BLaER1 (cell line): ENCODE measurements around the gene IL21R.

Experiments used
- H3K27ac ChIP-seq: shearing (Covaris generic); formaldehyde crosslinking; 2 replicates; pipeline ENCODE4 v1.8.1; 2022
- H3K27me3 ChIP-seq: shearing (Covaris generic); formaldehyde crosslinking; 2 replicates; pipeline ENCODE4 v1.8.1; 2022
- H3K36me3 ChIP-seq: shearing (Covaris generic); formaldehyde crosslinking; 2 replicates; pipeline ENCODE4 v1.8.1; 2022
- H3K4me1 ChIP-seq: shearing (Covaris generic); formaldehyde crosslinking; 2 replicates; pipeline ENCODE4 v1.8.1; 2022
- H3K4me2 ChIP-seq: shearing (Covaris generic); formaldehyde crosslinking; 2 replicates; pipeline ENCODE4 v1.8.1; 2022
- H3K4me3 ChIP-seq: shearing (Covaris generic); formaldehyde crosslinking; 2 replicates; pipeline ENCODE4 v1.8.1; 2022
- H3K9ac ChIP-seq: shearing (Covaris generic); formaldehyde crosslinking; 2 replicates; pipeline ENCODE4 v1.8.1; 2022
- H3K9me3 ChIP-seq: shearing (Covaris generic); formaldehyde crosslinking; 2 replicates; pipeline ENCODE4 v1.8.1; 2022
- H4K20me1 ChIP-seq: shearing (Covaris generic); formaldehyde crosslinking; 2 replicates; pipeline ENCODE4 v1.8.1; 2022
- Cebpa-rat ChIP-seq: shearing (Covaris generic); IDR thresholded peaks from 2 replicates; pipeline ENCODE4 v1.8.1; 2022

IL21R gene

DNA sequence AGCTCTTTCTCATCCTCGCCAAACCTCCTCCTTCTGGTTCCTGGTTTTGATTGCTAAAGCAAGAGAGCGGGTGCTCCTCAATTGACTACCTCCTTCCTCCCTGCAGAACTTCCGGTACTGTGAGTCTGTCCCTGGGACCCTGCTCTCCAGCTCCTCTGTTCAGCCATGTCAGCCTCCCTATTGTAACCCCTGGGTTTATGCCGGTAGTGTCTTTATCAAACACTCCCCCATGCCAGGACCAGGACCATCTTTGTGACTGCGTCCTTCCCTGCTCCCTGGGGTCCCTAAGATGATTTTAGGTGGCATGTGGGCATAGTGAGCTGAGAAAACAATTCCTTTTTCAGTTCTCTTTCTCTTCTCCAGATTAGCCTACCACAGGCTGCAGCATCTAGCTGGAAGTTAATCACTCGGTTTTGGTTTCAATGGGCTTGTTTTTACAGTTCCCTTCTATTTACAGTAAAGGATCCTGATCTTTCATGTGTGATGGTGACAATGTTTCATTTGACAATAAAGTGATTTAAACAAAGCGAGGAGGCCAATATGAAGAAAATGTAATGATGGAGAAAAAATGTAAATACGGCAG, 27.7 kb upstream of the IL21R start:
- peaks cover 64% of the 10 kb centered on the region for H3K4me1 ChIP-seq
- H3K9me3 ChIP-seq = peaks cover 15% of the 10 kb centered on the region
- TF ChIP-seq Cebpa-rat = no peak
- peak overlapping the region; percentile 76 for H3K27ac ChIP-seq
- H3K36me3 ChIP-seq = no peaks in the 10 kb centered on the region
- H3K27me3 ChIP-seq = no peaks in the 10 kb centered on the region
- no peaks in the 10 kb centered on the region for H4K20me1 ChIP-seq
- peak overlapping the region; percentile 30 for H3K9ac ChIP-seq
- 0 out of 2 replicates have a peak overlapping the region, but pooled peaks have one; percentile 20 for H3K4me3 ChIP-seq
- peak overlapping the region; percentile 75 for H3K4me2 ChIP-seq

DNA sequence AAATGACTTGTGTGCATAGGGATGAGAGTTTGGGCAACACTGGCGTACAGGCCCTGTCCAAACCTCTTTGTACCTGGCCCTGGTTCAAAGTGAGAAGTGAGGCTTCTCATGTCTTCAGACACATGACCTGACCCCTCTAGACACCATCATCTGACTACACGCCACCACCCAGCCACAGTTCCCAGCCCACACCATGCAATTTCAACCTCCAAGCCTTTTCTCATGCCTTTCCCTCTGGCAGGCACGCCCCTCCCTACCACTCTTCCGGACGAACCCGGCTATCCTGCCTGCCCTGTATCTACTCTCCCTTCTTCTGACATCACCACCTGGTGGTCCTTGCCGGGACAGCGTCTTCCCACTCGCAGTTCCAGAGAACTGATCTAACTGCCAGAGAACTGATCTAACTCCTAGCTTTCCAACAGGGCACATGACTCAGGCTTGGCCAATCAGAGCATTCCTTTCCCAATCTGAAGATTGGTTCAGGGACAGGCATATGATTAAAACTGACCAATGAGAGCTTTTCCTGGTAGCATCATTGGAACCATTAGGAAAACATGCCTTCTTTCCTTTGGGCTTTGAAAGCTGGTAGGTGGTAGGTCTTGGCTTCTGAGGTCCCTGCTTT, 27.1 kb upstream of the IL21R start:
- H3K36me3 ChIP-seq = no peaks in the 10 kb centered on the region
- H3K4me3 ChIP-seq = 0 out of 2 replicates have a peak overlapping the region, but pooled peaks have one; percentile 20
- peaks cover 64% of the 10 kb centered on the region for H3K4me1 ChIP-seq
- peak overlapping the region; percentile 75 for H3K4me2 ChIP-seq
- peaks cover 10% of the 10 kb centered on the region for H3K9me3 ChIP-seq
- no peaks in the 10 kb centered on the region for H4K20me1 ChIP-seq
- peak overlapping the region; percentile 76 for H3K27ac ChIP-seq
- no peaks in the 10 kb centered on the region for H3K27me3 ChIP-seq
- H3K9ac ChIP-seq = peak overlapping the region; percentile 30
- no peak for TF ChIP-seq Cebpa-rat

DNA sequence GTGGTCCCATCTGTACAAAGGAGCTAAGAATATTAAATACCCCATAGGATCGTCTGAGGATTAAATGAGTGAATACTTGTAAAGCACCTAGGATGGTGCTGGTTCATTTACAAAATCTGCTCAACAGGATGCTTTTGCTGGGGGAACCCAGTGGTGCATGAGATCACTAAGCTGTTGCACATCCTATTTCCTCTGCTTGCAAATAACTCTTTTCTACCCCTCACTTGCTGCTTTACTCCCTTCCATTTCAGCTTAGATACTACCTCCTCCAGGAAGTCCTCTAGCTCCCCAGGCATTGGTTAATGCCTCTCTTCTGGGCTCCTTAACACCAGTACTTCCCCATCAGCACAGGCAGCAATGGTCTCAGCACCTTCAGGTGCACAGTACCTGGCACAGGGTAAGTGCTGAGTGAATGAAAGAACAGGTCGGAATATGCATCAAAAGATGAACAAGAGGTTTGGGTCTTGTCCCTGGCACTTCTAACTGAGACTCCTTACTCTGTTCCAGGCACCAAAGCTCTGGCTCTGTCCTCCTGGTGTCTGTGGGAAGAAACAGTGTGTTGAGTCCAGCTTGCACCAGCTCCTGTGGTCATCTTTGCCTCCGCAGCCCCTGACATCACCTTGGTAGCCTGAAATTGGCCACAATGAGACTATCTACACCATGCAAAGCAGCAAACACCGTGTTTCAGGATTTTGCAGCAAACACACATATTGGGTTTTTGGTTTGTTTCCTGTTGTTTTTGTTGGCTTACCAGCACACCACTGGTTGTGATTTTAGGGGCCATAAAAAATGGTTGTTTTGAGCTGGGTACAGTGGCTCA, 24.1 kb upstream of the IL21R start:
- no peaks in the 10 kb centered on the region for H3K36me3 ChIP-seq
- no peak for TF ChIP-seq Cebpa-rat
- H3K27me3 ChIP-seq = no peaks in the 10 kb centered on the region
- H3K9ac ChIP-seq = no peak overlapping the region
- H3K4me3 ChIP-seq = no peak overlapping the region
- H3K9me3 ChIP-seq = no peaks in the 10 kb centered on the region
- H3K4me2 ChIP-seq = peak overlapping the region; percentile 57
- peaks cover 55% of the 10 kb centered on the region for H3K4me1 ChIP-seq
- no peak overlapping the region for H3K27ac ChIP-seq
- no peaks in the 10 kb centered on the region for H4K20me1 ChIP-seq

DNA sequence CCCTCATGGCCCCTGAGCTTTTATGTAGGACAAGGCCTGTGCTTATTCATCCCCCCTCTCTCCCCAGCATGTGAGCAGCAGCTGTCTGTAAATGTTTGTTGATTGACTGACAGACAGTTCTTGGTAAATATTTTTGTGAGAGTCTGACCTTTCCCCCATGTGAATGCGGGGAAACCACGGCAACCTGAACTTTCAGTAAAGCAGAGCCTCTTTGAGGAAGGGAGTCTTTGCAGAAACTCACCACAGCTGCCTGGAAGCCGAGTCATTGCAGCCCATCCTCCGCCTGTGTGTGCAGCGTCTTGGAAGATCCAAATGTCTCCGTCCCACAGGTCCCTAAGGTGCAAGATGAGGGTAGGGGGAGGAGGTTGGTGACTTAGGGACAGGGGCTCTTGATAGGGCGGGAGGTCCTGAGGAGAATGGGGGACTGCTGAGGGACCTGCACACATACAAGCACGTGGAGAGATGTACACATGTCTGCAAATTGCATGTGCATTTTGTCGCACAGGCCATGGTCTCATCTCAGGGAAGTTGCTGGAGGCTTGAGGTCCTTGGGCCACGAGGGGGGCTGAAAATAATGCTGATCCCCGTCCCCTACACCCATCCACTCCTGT, 23.0 kb upstream of the IL21R start:
- H4K20me1 ChIP-seq = no peaks in the 10 kb centered on the region
- H3K4me2 ChIP-seq = peak overlapping the region; percentile 40
- H3K27me3 ChIP-seq = no peaks in the 10 kb centered on the region
- H3K27ac ChIP-seq = no peak overlapping the region
- H3K4me3 ChIP-seq = no peak overlapping the region
- no peaks in the 10 kb centered on the region for H3K36me3 ChIP-seq
- no peak for TF ChIP-seq Cebpa-rat
- H3K4me1 ChIP-seq = peaks cover 48% of the 10 kb centered on the region
- peaks cover 11% of the 10 kb centered on the region for H3K9me3 ChIP-seq
- H3K9ac ChIP-seq = no peak overlapping the region

DNA sequence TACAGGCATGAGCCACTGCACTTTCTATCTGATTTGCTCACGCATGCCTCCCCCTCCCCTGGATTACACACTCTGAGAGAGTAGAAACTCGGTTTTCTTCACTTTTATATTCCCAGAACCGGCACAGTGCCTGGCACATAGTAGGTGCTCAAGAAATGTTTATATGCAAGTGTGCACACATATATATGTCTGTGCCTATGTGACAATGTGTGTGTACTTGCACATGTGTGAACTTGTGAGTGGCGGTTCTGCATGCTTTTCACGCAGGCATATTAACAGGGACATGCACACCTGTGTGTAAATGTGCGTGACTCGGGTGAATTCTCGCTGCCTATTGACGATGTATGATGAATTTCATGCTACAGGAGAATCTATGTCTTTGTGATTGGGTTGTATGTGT, 22.1 kb upstream of the IL21R start:
- Histone ChIP-seq H3K4me1 (peaks cover 40% of the 10 kb centered on the region), H3K4me3 (no peak overlapping the region), H3K9me3 (peaks cover 20% of the 10 kb centered on the region), H3K36me3 (no peaks in the 10 kb centered on the region), H3K4me2 (no peak overlapping the region), H4K20me1 (no peaks in the 10 kb centered on the region), H3K27ac (no peak overlapping the region), H3K27me3 (no peaks in the 10 kb centered on the region), H3K9ac (no peak overlapping the region)
- no peak for TF ChIP-seq Cebpa-rat

DNA sequence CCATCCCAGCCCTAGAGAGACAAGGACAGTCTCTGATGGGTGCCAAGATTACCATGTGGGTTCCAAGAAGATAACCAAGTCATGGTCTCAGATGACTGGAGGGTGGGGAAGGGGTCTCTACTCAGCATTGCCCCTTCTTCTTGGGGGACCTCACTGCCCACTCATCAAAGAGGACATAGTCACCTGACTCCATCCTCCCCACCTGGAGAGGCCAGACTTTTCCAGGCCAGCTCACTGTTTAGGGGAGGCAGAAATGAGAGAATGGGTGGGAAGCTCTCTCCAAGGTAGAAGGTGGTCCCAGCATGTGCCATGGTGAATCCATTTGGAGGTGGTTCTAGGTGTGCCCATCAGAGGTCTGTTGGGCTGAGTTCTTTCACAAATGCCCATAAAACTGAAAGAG, 20.7 kb upstream of the IL21R start:
- Histone ChIP-seq H3K27ac (no peak overlapping the region), H3K4me3 (no peak overlapping the region), H3K9me3 (peaks cover 31% of the 10 kb centered on the region), H3K9ac (no peak overlapping the region), H3K4me2 (no peak overlapping the region), H3K4me1 (peaks cover 31% of the 10 kb centered on the region), H4K20me1 (no peaks in the 10 kb centered on the region), H3K27me3 (no peaks in the 10 kb centered on the region), H3K36me3 (no peaks in the 10 kb centered on the region)
- no peak for TF ChIP-seq Cebpa-rat

DNA sequence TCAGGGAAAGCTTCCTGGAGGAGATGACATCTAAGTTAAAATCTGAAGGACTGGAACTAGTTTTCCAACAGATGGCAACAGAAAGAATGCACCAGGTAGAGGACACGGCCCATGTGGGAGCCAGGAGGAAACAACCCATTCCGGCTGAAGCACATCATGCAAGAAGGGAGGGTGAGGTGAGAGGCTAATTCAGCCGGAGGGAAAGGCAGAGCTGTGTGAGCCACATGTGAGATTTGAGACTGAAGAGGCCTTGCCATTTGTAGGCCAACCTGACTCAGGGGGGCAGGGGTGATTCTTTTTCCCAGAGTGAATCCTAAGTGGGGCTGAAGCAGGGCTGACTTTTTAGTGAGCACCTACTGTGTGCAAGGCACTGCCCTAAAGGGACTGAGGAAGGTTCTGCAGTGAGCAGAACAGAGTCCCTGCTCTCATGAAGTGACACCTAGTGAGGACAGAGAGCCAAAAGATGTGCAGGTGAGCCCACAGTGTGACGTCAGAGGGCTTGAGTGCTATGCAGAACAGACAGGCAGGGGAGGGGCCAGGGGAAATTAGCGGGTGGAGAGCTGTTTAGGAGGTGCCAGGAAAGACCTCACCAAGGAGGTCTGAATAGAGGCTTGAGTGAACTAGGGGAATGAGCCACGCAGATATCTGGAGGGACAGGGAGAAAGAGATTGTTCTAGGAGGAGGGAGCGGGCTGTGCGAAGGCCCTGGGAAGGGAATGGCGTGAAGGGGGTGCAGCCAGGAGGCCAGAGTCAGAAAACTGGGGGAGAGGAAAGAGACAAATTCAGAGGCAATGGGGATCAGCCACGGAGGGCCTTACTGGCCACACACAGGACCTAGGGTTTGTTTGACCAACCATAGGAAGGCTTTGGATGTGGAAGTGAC, 19.8 kb upstream of the IL21R start:
- Histone ChIP-seq H4K20me1 (no peaks in the 10 kb centered on the region), H3K4me1 (peaks cover 26% of the 10 kb centered on the region), H3K4me2 (no peak overlapping the region), H3K36me3 (no peaks in the 10 kb centered on the region), H3K4me3 (no peak overlapping the region), H3K27ac (no peak overlapping the region), H3K9me3 (peaks cover 34% of the 10 kb centered on the region), H3K27me3 (no peaks in the 10 kb centered on the region), H3K9ac (no peak overlapping the region)
- TF ChIP-seq Cebpa-rat = no peak

DNA sequence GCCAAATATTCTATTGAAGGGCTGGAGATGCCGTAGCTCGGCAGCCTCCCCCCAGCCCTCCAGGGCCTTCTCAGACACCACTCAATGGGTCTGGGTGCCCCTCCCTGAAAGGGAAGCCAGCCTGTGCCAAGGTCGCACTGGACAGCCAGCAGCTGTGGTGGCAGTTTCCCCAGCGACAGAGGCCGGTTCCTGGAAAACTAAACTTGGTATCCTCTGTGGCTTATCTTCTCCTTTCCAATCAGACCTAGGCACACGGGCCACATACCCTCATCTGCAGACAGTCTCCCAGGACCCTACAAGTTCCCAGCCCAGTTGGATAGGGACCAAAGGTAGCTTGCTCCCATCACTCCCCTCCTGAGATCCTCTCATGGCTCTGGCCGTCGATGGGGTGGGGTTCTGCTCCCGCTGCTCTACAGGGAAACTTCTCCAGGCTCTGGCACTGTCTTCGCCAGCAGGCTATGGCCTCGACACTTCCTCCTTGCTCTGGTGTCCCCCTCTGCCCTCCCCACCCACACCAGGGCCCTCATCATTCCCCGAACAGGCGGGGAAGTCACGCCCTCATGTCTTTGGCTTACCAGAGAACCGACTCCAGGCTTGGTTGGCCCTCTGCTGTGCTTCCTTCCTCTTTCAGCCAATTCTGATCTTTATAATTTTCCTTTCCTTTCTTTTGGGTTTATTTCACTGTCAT, 18.3 kb upstream of the IL21R start:
- no peaks in the 10 kb centered on the region for H3K27me3 ChIP-seq

More for the DNA sequence above, 18.3 kb upstream of the IL21R start:
- no peaks in the 10 kb centered on the region for H3K36me3 ChIP-seq
- H3K4me3 ChIP-seq = no peak overlapping the region
- no peak overlapping the region; the same call in 1 of the 2 replicates for H3K4me2 ChIP-seq
- no peaks in the 10 kb centered on the region for H4K20me1 ChIP-seq
- H3K9ac ChIP-seq = no peak overlapping the region
- no peak overlapping the region for H3K27ac ChIP-seq
- H3K9me3 ChIP-seq = peaks cover 39% of the 10 kb centered on the region
- TF ChIP-seq Cebpa-rat = no peak
- peaks cover 11% of the 10 kb centered on the region for H3K4me1 ChIP-seq
